Neuronal stem cell (in vitro differentiated cells): ENCODE results near the gene GNRH2.
"Not testable (repeated sequence)": the region's sequence is repeated elsewhere in the genome, so short reads cannot be mapped to it uniquely, and the experiment has no call there.

Experiments
- DNase-seq: peaks from one replicate; pipeline ENCODE4 v3.0.0-alpha.2; 2013; ENCODE audit warnings: low spot score
- H2AFZ ChIP-seq: one replicate; pipeline ENCODE4 v1.6.1; 2013; ENCODE audit warnings: mild to moderate bottlenecking, low read length, inconsistent platforms
- H2AK5ac ChIP-seq: 2 replicates; pipeline ENCODE4 v1.6.1; 2013; ENCODE audit warnings: low read depth, mild to moderate bottlenecking, inconsistent platforms, low read length, moderate library complexity, mixed read lengths
- H2BK120ac ChIP-seq: 2 replicates; pipeline ENCODE4 v1.6.1; 2013; ENCODE audit warnings: low read depth, mild to moderate bottlenecking, inconsistent platforms, low read length, moderate library complexity, mixed read lengths
- H2BK12ac ChIP-seq: one replicate; pipeline ENCODE4 v1.6.1; 2013; ENCODE audit warnings: low read length, inconsistent platforms
- H2BK15ac ChIP-seq: 2 replicates; pipeline ENCODE4 v1.6.1; 2013; ENCODE audit warnings: mild to moderate bottlenecking, low read length, inconsistent platforms, mixed read lengths
- H2BK5ac ChIP-seq: one replicate; pipeline ENCODE4 v1.6.1; 2013; ENCODE audit warnings: inconsistent platforms, mild to moderate bottlenecking, low read length, moderate library complexity
- H3K14ac ChIP-seq: one replicate; pipeline ENCODE4 v1.6.1; 2013; ENCODE audit warnings: low read length, inconsistent platforms
- H3K18ac ChIP-seq: 2 replicates; pipeline ENCODE4 v1.6.1; 2013; ENCODE audit warnings: low read length, inconsistent platforms
- H3K23ac ChIP-seq: 2 replicates; pipeline ENCODE4 v1.6.1; 2013; ENCODE audit warnings: low read depth, mild to moderate bottlenecking, mixed read lengths, low read length, inconsistent platforms; ENCODE audit not compliant: poor library complexity
- H3K27ac ChIP-seq: replicated peaks from 3 replicates; pipeline ENCODE4 v1.5.1; 2013; ENCODE audit warnings: low read length, inconsistent platforms
- H3K27me3 ChIP-seq, 3 experiments: 2 replicates each; pipeline ENCODE4 v1.6.1; 2013; ENCODE audit warnings: low read length in 3 of 3, mild to moderate bottlenecking in 2 of 3, inconsistent platforms in 1 of 3, low read depth in 1 of 3, mixed read lengths in 1 of 3, moderate library complexity in 1 of 3; ENCODE audit not compliant: control insufficient read depth in 3 of 3, insufficient read depth in 3 of 3
- H3K36me3 ChIP-seq, 2 donors: replicated peaks in 1 of 2; 2 replicates each; pipeline ENCODE4 v1.6.1; 2013; ENCODE audit warnings: low read length in 2 of 2; ENCODE audit not compliant: control insufficient read depth in 2 of 2, insufficient read depth in 2 of 2
- H3K4ac ChIP-seq: 2 replicates; pipeline ENCODE4 v1.6.1; 2013; ENCODE audit warnings: inconsistent platforms, mild to moderate bottlenecking, low read length, moderate library complexity
- H3K4me1 ChIP-seq, 2 donors: 1 replicate in 1 of 2; 2 replicates in 1 of 2; pipeline ENCODE4 v1.6.1; 2013; ENCODE audit warnings: low read length in 2 of 2, low read depth in 1 of 2; ENCODE audit not compliant: control insufficient read depth in 2 of 2, insufficient read depth in 1 of 2
- H3K4me2 ChIP-seq: one replicate; pipeline ENCODE4 v1.6.1; 2013; ENCODE audit warnings: mild to moderate bottlenecking, low read length, inconsistent platforms; ENCODE audit not compliant: insufficient read depth, poor library complexity, severe bottlenecking
- H3K4me3 ChIP-seq, 2 donors: 2 replicates each; pipeline ENCODE4 v1.5.1; 2013; ENCODE audit warnings: low read length in 2 of 2, mild to moderate bottlenecking in 2 of 2, inconsistent platforms in 1 of 2, moderate library complexity in 1 of 2
- H3K79me1 ChIP-seq: one replicate; pipeline ENCODE4 v1.6.1; 2013; ENCODE audit warnings: low read depth, mild to moderate bottlenecking, inconsistent platforms, low read length, moderate library complexity
- H3K9ac ChIP-seq: one replicate; pipeline ENCODE4 v1.6.1; 2013; ENCODE audit warnings: mild to moderate bottlenecking, low read depth, low read length, inconsistent platforms; ENCODE audit not compliant: poor library complexity
- H3K9me3 ChIP-seq, 2 donors: replicated peaks in 1 of 2; 2 replicates each; pipeline versions ENCODE3 to v1.6.1; 2013; ENCODE audit warnings: low read length in 2 of 2, mild to moderate bottlenecking in 2 of 2, inconsistent platforms in 1 of 2, low read depth in 1 of 2, mixed read lengths in 1 of 2, moderate library complexity in 1 of 2; ENCODE audit not compliant: control insufficient read depth in 2 of 2, insufficient read depth in 1 of 2
- H4K8ac ChIP-seq: one replicate; pipeline ENCODE4 v1.6.1; 2013; ENCODE audit warnings: low read depth, mild to moderate bottlenecking, inconsistent platforms, low read length, moderate library complexity
- H4K91ac ChIP-seq: one replicate; pipeline ENCODE4 v1.6.1; 2013; ENCODE audit warnings: low read length, low read depth, mild to moderate bottlenecking, inconsistent platforms; ENCODE audit not compliant: poor library complexity
- WGBS, 2 donors: extraction: QIAGEN DNeasy Blood & Tissue Kit; methylation state at CpG; one replicate each; pipeline ENCODE4 v1.1.7; 2013; ENCODE audit warnings: missing lambda C conversion rate in 2 of 2, mixed read lengths in 1 of 2; ENCODE audit not compliant: insufficient read length in 2 of 2, insufficient replicate concordance in 1 of 2; ENCODE audit errors: extremely low coverage in 2 of 2; 5-methylcytosine and 5-hydroxymethylcytosine counted together

The GNRH2 gene

GRCh38 chr20:3014179-3014578, 29.2 kb upstream of the GNRH2 start:
- no peak overlapping the region for H3K23ac ChIP-seq
- no peak overlapping the region for H3K14ac ChIP-seq
- H2BK120ac ChIP-seq, result no peak overlapping the region
- H2BK12ac ChIP-seq, result no peak overlapping the region
- H3K36me3 ChIP-seq, result peaks cover 17 to 84% of the 10 kb centered on the region in 2 donors
- H2AFZ ChIP-seq, result no peak overlapping the region
- no peak overlapping the region for H2AK5ac ChIP-seq
- peaks cover 4 to 13% of the 10 kb centered on the region in 2 donors for H3K9me3 ChIP-seq
- no CpG with 5 or more reads among the region's 7 CpGs for WGBS, 2 donors
- H3K27ac ChIP-seq, result no peak overlapping the region
- H2BK15ac ChIP-seq, result no peak overlapping the region
- no peaks in the 10 kb centered on the region for H3K4me1 ChIP-seq
- no peak overlapping the region for H3K9ac ChIP-seq
- H4K91ac ChIP-seq, result no peak overlapping the region
- no peak overlapping the region for H2BK5ac ChIP-seq
- H3K79me1 ChIP-seq, result no peaks in the 10 kb centered on the region
- no peak overlapping the region for H3K4me3 ChIP-seq
- H4K8ac ChIP-seq, result no peak overlapping the region
- H3K4ac ChIP-seq, result no peak overlapping the region
- H3K18ac ChIP-seq, result no peak overlapping the region
- no peak overlapping the region for H3K4me2 ChIP-seq
- DNase-seq, result no peak
- H3K27me3 ChIP-seq, result no peaks in the 10 kb centered on the region

- H2BK120ac ChIP-seq, result no peak overlapping the region
- H3K9ac ChIP-seq, result no peak overlapping the region
- H2BK5ac ChIP-seq, result no peak overlapping the region
- H2BK15ac ChIP-seq, result no peak overlapping the region
- no peaks in the 10 kb centered on the region for H3K27me3 ChIP-seq
- H2BK12ac ChIP-seq, result no peak overlapping the region
- H3K9me3 ChIP-seq, result peaks cover 4 to 13% of the 10 kb centered on the region in 2 donors
- H4K8ac ChIP-seq, result no peak overlapping the region
- H3K4ac ChIP-seq, result no peak overlapping the region
- H3K18ac ChIP-seq, result no peak overlapping the region
- no CpG with 5 or more reads among the region's 3 CpGs for WGBS, 2 donors
- H2AK5ac ChIP-seq, result no peak overlapping the region
- no peak overlapping the region for H4K91ac ChIP-seq
- no peak overlapping the region for H3K23ac ChIP-seq
- H3K14ac ChIP-seq, result no peak overlapping the region
- H3K4me3 ChIP-seq, result no peak overlapping the region
- no peak overlapping the region for H2AFZ ChIP-seq
- H3K4me1 ChIP-seq, result no peaks in the 10 kb centered on the region
- no peak for DNase-seq
- H3K79me1 ChIP-seq, result no peaks in the 10 kb centered on the region
- no peak overlapping the region for H3K27ac ChIP-seq
- no peak overlapping the region for H3K4me2 ChIP-seq
- H3K36me3 ChIP-seq, result peaks cover 17 to 79% of the 10 kb centered on the region in 2 donors
Measured at GRCh38 chr20:3014662-3015061, 28.8 kb upstream of the GNRH2 start.

- H3K4ac ChIP-seq, H2BK120ac ChIP-seq, H2AFZ ChIP-seq, H3K4me3 ChIP-seq, H2BK15ac ChIP-seq, H3K4me2 ChIP-seq, H3K79me1 ChIP-seq, H4K91ac ChIP-seq, H3K27me3 ChIP-seq, H3K14ac ChIP-seq, H4K8ac ChIP-seq, H3K9ac ChIP-seq, H3K4me1 ChIP-seq, H2BK5ac ChIP-seq, DNase-seq, H3K18ac ChIP-seq, H3K23ac ChIP-seq, H2BK12ac ChIP-seq, H3K27ac ChIP-seq, H2AK5ac ChIP-seq: not testable (repeated sequence)
- WGBS, 2 donors, result no CpG with 5 or more reads among the region's 5 CpGs
- H3K9me3 ChIP-seq, result peaks cover 4 to 13% of the 10 kb centered on the region in 2 donors
- H3K36me3 ChIP-seq, result peaks cover 17 to 76% of the 10 kb centered on the region in 2 donors
Measured at GRCh38 chr20:3015302-3015701, 28.1 kb upstream of the GNRH2 start.

- H2AK5ac ChIP-seq, result no peak overlapping the region
- no peak overlapping the region for H3K4ac ChIP-seq
- peaks cover 4 to 13% of the 10 kb centered on the region in 2 donors for H3K9me3 ChIP-seq
- no peak overlapping the region for H2BK5ac ChIP-seq
- no peak overlapping the region for H2BK15ac ChIP-seq
- H3K27ac ChIP-seq, result no peak overlapping the region
- no peak overlapping the region for H3K18ac ChIP-seq
- no peak overlapping the region for H3K23ac ChIP-seq
- no peak overlapping the region for H2BK12ac ChIP-seq
- no peak overlapping the region for H2AFZ ChIP-seq
- DNase-seq, result no peak
- no CpG with 5 or more reads among the region's 4 CpGs for WGBS, 2 donors
- H3K4me3 ChIP-seq, result no peak overlapping the region
- H3K9ac ChIP-seq, result no peak overlapping the region
- H3K4me1 ChIP-seq, result no peaks in the 10 kb centered on the region
- peaks cover 43 to 78% of the 10 kb centered on the region in 2 donors for H3K36me3 ChIP-seq
- no peak overlapping the region for H2BK120ac ChIP-seq
- no peak overlapping the region for H4K8ac ChIP-seq
- no peak overlapping the region for H4K91ac ChIP-seq
- H3K27me3 ChIP-seq, result no peaks in the 10 kb centered on the region
- no peak overlapping the region for H3K4me2 ChIP-seq
- H3K79me1 ChIP-seq, result no peaks in the 10 kb centered on the region
- no peak overlapping the region for H3K14ac ChIP-seq
Measured at GRCh38 chr20:3021327-3021726, 22.1 kb upstream of the GNRH2 start.
